Measurements from ENCODE around the gene SHC2.

- TF ChIP-seq GATA2 (IDR thresholded peaks at IDR 0.05; ENCODE audit: low read depth, low read length): no peak
- TF ChIP-seq GATA3 (IDR thresholded peaks at IDR 0.05; ENCODE audit: low read depth, low read length): no peak
Observed at GRCh38 chr19:495402-496111, 34.7 kb upstream of the SHC2 start.
